HL-60 (cell line): Measurements from ENCODE around the gene TACR2.

Source experiments
- DNase-seq, 2 experiments: peaks; one replicate each; pipeline ENCODE4 v3.0.0-alpha.2; 2010 to 2020; ENCODE audit warnings: low read depth in 1 of 2, low spot score in 1 of 2
- H3K27ac ChIP-seq: fragments of 250-450 bp; sonication (Bioruptor Pico); replicated peaks from 2 replicates; pipeline ENCODE4 v1.5.1; 2020; ENCODE audit warnings: mild to moderate bottlenecking, moderate library complexity
- H3K27me3 ChIP-seq: fragments of 250-450 bp; sonication (Bioruptor Pico); 2 replicates; pipeline ENCODE4 v1.5.1; 2021; ENCODE audit warnings: mild to moderate bottlenecking, moderate library complexity; ENCODE audit not compliant: insufficient read depth, poor library complexity, severe bottlenecking
- H3K4me3 ChIP-seq: replicated peaks from 2 replicates; pipeline ENCODE4 v1.5.1; 2011; ENCODE audit warnings: mild to moderate bottlenecking, control low read depth, low read length; ENCODE audit not compliant: insufficient read depth
- GABPA ChIP-seq: IDR thresholded peaks from 2 replicates; pipeline ENCODE4 v1.6.1; 2012; ENCODE audit warnings: low read depth
- POLR2AphosphoS5 ChIP-seq: IDR thresholded peaks from 2 replicates; pipeline ENCODE4 v1.6.1; 2012; ENCODE audit warnings: low read depth
- SPI1 ChIP-seq: IDR thresholded peaks from 2 replicates; pipeline ENCODE4 v1.6.1; 2012; ENCODE audit warnings: low read depth, mild to moderate bottlenecking, borderline replicate concordance
- TF ChIP-seq, protein P1 (sequence below): IDR thresholded peaks from 2 replicates; pipeline ENCODE4 v1.6.1; 2012; ENCODE audit warnings: low read depth; ENCODE audit not compliant: insufficient replicate concordance
- TF ChIP-seq, protein P2 (sequence below): IDR thresholded peaks from one replicate; pipeline ENCODE4 v1.5.1; 2011; ENCODE audit warnings: low read length, control low read depth, inconsistent platforms; ENCODE audit not compliant: insufficient read depth

TACR2 gene

DNA sequence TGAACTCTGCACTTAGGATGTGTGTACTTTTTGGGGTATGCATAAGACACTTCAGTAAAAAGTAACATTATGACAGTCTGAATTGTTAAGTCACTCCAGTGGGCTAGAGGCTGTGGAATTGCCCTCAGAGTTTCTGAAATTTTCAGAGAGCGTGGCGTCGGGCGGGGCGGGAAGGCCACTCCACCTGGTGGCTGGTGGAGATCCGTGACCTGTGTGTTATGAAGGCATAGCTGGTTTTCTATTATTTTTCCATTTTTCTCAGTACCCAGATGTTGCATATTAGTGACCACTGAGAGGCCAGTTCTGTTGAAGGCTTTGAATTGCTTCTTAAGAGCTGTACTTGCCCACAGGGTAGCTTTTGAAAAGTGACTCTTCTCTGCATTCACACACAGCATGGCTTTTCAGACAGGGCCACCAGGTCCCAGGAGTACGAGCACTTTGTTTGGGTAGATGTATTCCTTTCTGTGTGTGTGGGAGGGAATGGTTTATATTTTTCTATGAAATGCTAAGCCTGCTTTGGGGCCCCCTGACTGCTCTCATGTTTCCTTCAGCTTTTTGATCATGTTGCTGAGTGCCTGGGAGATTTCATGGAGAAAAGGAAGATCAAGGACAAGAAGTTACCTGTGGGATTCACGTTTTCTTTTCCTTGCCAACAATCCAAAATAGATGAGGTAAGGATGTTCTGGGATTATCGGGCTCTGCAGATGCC is 52.3 kb downstream of the TACR2 start:
- DNase-seq: no peak
- Histone ChIP-seq H3K4me3 (no peak overlapping the region), H3K27ac (no peak overlapping the region), H3K27me3 (no peaks in the 10 kb centered on the region)
- no peak for TF ChIP-seq POLR2AphosphoS5
- no peak for TF ChIP-seq GABPA
- TF ChIP-seq SPI1: no peak
- TF ChIP-seq, protein P1, sequence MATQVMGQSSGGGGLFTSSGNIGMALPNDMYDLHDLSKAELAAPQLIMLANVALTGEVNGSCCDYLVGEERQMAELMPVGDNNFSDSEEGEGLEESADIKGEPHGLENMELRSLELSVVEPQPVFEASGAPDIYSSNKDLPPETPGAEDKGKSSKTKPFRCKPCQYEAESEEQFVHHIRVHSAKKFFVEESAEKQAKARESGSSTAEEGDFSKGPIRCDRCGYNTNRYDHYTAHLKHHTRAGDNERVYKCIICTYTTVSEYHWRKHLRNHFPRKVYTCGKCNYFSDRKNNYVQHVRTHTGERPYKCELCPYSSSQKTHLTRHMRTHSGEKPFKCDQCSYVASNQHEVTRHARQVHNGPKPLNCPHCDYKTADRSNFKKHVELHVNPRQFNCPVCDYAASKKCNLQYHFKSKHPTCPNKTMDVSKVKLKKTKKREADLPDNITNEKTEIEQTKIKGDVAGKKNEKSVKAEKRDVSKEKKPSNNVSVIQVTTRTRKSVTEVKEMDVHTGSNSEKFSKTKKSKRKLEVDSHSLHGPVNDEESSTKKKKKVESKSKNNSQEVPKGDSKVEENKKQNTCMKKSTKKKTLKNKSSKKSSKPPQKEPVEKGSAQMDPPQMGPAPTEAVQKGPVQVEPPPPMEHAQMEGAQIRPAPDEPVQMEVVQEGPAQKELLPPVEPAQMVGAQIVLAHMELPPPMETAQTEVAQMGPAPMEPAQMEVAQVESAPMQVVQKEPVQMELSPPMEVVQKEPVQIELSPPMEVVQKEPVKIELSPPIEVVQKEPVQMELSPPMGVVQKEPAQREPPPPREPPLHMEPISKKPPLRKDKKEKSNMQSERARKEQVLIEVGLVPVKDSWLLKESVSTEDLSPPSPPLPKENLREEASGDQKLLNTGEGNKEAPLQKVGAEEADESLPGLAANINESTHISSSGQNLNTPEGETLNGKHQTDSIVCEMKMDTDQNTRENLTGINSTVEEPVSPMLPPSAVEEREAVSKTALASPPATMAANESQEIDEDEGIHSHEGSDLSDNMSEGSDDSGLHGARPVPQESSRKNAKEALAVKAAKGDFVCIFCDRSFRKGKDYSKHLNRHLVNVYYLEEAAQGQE: no peak
- TF ChIP-seq, protein P2, sequence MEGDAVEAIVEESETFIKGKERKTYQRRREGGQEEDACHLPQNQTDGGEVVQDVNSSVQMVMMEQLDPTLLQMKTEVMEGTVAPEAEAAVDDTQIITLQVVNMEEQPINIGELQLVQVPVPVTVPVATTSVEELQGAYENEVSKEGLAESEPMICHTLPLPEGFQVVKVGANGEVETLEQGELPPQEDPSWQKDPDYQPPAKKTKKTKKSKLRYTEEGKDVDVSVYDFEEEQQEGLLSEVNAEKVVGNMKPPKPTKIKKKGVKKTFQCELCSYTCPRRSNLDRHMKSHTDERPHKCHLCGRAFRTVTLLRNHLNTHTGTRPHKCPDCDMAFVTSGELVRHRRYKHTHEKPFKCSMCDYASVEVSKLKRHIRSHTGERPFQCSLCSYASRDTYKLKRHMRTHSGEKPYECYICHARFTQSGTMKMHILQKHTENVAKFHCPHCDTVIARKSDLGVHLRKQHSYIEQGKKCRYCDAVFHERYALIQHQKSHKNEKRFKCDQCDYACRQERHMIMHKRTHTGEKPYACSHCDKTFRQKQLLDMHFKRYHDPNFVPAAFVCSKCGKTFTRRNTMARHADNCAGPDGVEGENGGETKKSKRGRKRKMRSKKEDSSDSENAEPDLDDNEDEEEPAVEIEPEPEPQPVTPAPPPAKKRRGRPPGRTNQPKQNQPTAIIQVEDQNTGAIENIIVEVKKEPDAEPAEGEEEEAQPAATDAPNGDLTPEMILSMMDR: no peak

- DNase-seq: no peak
- Histone ChIP-seq H3K27ac (no peak overlapping the region), H3K27me3 (no peaks in the 10 kb centered on the region), H3K4me3 (no peak overlapping the region)
- TF ChIP-seq GABPA (no peak), POLR2AphosphoS5 (no peak), SPI1 (no peak)
- TF ChIP-seq, protein P1: no peak
- TF ChIP-seq, protein P2: no peak
Measured at GRCh38 chr10:69363666-69364065, 53.1 kb downstream of the TACR2 start.

GRCh38 chr10:69362471-69362954 is 54.2 kb downstream of the TACR2 start:
- no peak for DNase-seq
- Histone ChIP-seq H3K4me3 (no peak overlapping the region), H3K27me3 (no peaks in the 10 kb centered on the region), H3K27ac (no peak overlapping the region)
- TF ChIP-seq GABPA: no peak
- no peak for TF ChIP-seq POLR2AphosphoS5
- TF ChIP-seq, protein P2: no peak
- TF ChIP-seq, protein P1: no peak
- TF ChIP-seq SPI1: no peak
